Gastrocnemius medialis (tissue), 4 donors: ENCODE measurements around the gene SNX6. TPM values are rescaled to one million over a fixed set of nuclear protein-coding genes. Genes with fewer than 3 reads are reported as not detected.
A peak's percentile ranks its signal among the peaks of the same experiment; 100 is the strongest.
"Not testable (repeated sequence)": the region's sequence is repeated elsewhere in the genome, so short reads cannot be mapped to it uniquely, and the experiment has no call there.

Source experiments
- ATAC-seq, 2 donors: fragments of 150-250 bp; one replicate each; pipeline ENCODE4 v1.9.1; 2016
- DNase-seq, 2 donors: peaks; one replicate each; pipeline ENCODE4 v3.0.0-alpha.2; 2019
- H3K27ac ChIP-seq, 4 donors: fragments of 200-600 bp; sonication (generic); 1 replicate in 1 of 4; 2 replicates in 3 of 4; pipeline ENCODE4 v1.5.1; 2016 to 2018; ENCODE audit warnings: mild to moderate bottlenecking in 2 of 4, moderate library complexity in 1 of 4
- H3K27me3 ChIP-seq, 3 donors: fragments of 200-600 bp; sonication (generic) in 2 of 3; 1 replicate in 1 of 3; 2 replicates in 2 of 3; pipeline versions ENCODE4 v1.5.1 to v1.6.0; 2016 to 2019; ENCODE audit warnings: mild to moderate bottlenecking in 1 of 3, moderate library complexity in 1 of 3
- H3K36me3 ChIP-seq, 2 donors: fragments of 200-600 bp; sonication (generic) in 1 of 2; one replicate each; pipeline ENCODE4 v1.5.1; 2017 to 2018
- H3K4me1 ChIP-seq, 2 donors: fragments of 200-600 bp; sonication (generic) in 1 of 2; one replicate each; pipeline ENCODE4 v1.5.1; 2016 to 2017; ENCODE audit warnings: mild to moderate bottlenecking in 2 of 2
- H3K4me3 ChIP-seq, 4 donors: fragments of 200-600 bp; sonication (generic) in 3 of 4; 1 replicate in 1 of 4; 2 replicates in 3 of 4; pipeline ENCODE4 v1.5.1; 2016 to 2019; ENCODE audit warnings: mild to moderate bottlenecking in 2 of 4
- H3K9me3 ChIP-seq, 3 donors: fragments of 200-600 bp; sonication (generic) in 2 of 3; 1 replicate in 1 of 3; 2 replicates in 2 of 3; pipeline ENCODE4 v1.5.1; 2016 to 2019
- POLR2A ChIP-seq, 2 donors: fragments of 450-650 bp; IDR thresholded peaks; one replicate each; pipeline ENCODE4 v1.6.1; 2017; ENCODE audit warnings: antibody characterized with exemption in 2 of 2, mild to moderate bottlenecking in 2 of 2, moderate library complexity in 2 of 2
- in situ Hi-C, 4 donors: fragments of 200-750 bp; cut with MboI; loops; one replicate each; pipeline versions ENCODE4 v1.15.0 to v1.8.0; 2017; ENCODE audit warnings: low sequenced_read_pairs in 4 of 4
- intact Hi-C: fragments of 100-400 bp; cut with DNase I; formaldehyde crosslinking; loops from one replicate; pipeline ENCODE4 v1.15.1; 2023; ENCODE audit warnings: low total_unique reads
- total RNA-seq, 4 donors: library from RNA; depleted of rRNA; stranded (reverse); fragments of >200 nt; gene quantifications; one replicate each; pipeline versions ENCODE4 v1.1.0 to v1.2.3, GENCODE V29; 2016
- TF ChIP-seq, protein P1 (sequence below), 5 experiments: fragments of 450-650 bp in 3 of 5; fragments of 200-600 bp in 2 of 5; sonication (generic) in 2 of 5; IDR thresholded peaks in 4 of 5; conservative IDR thresholded peaks in 1 of 5; 1 replicate in 4 of 5; 2 replicates in 1 of 5; pipeline ENCODE4 v1.5.1; 2016 to 2019; ENCODE audit warnings: antibody characterized with exemption in 5 of 5, mild to moderate bottlenecking in 3 of 5, moderate library complexity in 3 of 5

Gene SNX6
- total RNA-seq, 4 donors from 2014 or later, result 73.8 to 113 (median 109) TPM

DNA sequence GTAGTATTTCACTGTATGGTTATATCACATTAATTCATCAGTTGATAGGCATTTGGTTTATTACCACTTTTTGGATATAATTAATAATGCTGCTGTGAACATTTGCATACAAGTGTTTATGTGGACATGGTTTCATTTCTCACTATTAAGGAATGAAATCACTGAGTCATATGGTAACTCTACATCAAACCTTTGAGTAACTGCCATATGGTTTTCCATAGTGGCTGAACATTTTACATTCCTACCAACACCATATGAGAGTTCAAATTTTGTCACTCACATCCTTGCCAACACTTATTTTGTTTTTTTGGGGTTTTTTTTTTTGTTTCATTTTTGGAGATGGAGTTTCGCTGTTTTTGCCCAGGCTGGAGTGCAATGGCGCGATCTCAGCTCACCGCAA lies 60.2 kb downstream of the SNX6 start:
- intact Hi-C loops, result no loop called here

DNA sequence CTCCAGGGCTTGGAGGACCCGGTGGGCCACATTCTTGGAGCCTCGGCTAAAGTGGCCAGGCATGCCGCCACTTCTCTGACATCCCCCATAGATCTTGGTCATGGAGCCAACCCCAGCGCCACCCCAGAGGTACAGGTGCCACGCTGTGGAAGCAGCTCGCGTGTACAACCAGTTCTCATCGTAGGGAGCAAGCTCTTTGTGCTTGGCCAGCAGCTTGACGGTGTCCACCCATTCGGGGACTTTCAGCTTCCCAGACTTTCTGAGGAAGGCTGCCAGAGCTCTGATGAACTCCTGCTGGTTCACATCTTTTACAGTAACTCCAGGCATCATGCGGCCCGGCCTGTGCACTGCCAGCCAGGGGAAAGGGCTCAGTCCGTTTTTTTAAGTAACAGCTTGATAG lies 61.1 kb downstream of the SNX6 start:
- no peak for ATAC-seq
- intact Hi-C loops, result no loop called here
- in situ Hi-C loops, result no loop called here
- Histone ChIP-seq H3K27me3 (no peaks in the 10 kb centered on the region), H3K27ac (no peak overlapping the region), H3K4me1 (no peaks in the 10 kb centered on the region), H3K4me3 (no peak overlapping the region), H3K36me3 (peaks cover 5 to 85% of the 10 kb centered on the region in 2 donors), H3K9me3 (no peaks in the 10 kb centered on the region)
- DNase-seq, result no peak
- TF ChIP-seq POLR2A (IDR thresholded peaks at IDR 0.05), result no peak
- TF ChIP-seq, protein P1, sequence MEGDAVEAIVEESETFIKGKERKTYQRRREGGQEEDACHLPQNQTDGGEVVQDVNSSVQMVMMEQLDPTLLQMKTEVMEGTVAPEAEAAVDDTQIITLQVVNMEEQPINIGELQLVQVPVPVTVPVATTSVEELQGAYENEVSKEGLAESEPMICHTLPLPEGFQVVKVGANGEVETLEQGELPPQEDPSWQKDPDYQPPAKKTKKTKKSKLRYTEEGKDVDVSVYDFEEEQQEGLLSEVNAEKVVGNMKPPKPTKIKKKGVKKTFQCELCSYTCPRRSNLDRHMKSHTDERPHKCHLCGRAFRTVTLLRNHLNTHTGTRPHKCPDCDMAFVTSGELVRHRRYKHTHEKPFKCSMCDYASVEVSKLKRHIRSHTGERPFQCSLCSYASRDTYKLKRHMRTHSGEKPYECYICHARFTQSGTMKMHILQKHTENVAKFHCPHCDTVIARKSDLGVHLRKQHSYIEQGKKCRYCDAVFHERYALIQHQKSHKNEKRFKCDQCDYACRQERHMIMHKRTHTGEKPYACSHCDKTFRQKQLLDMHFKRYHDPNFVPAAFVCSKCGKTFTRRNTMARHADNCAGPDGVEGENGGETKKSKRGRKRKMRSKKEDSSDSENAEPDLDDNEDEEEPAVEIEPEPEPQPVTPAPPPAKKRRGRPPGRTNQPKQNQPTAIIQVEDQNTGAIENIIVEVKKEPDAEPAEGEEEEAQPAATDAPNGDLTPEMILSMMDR (IDR thresholded peaks at IDR 0.05 in 4 of 5, conservative IDR thresholded peaks at IDR 0.05 in 1 of 5), result no peak

More for the DNA sequence above, 60.2 kb downstream of the SNX6 start:
- in situ Hi-C loops, result loop anchor here in 1 of 4 donors (10.0 kb wide), 1 partner anchor 45 kb away; no protein-coding TSS in a partner anchor
- Histone ChIP-seq H3K9me3 (no peaks in the 10 kb centered on the region), H3K27ac (no peak overlapping the region), H3K27me3 (no peaks in the 10 kb centered on the region), H3K36me3 (peaks cover 5 to 84% of the 10 kb centered on the region in 2 donors), H3K4me1 (no peaks in the 10 kb centered on the region), H3K4me3 (no peak overlapping the region)
- ATAC-seq (no peak), DNase-seq (no peak)
- TF ChIP-seq, protein P1 (IDR thresholded peaks at IDR 0.05 in 4 of 5, conservative IDR thresholded peaks at IDR 0.05 in 1 of 5), result no peak
- TF ChIP-seq POLR2A (IDR thresholded peaks at IDR 0.05), result no peak

DNA sequence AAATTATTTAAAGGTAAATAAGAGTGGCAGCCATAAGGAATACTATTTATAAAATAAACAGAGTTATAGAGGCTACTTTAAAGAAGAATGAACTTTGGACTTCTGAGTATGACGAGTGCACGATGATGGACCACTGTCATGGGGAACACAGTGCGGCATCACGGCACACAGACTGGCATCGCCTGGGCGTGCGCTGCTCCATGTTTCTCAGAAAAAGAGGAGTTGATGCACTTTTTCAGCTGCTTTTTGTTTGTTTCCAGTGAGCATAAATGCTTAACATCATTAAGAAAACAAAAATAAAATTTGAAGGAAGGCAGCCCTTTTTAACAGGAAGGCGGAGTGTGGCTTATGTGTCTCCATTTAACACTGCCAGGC lies 67.2 kb downstream of the SNX6 start:
- Histone ChIP-seq H3K27me3 (no peaks in the 10 kb centered on the region), H3K27ac (no peak overlapping the region), H3K4me1 (no peaks in the 10 kb centered on the region), H3K4me3 (no peak overlapping the region), H3K9me3 (no peaks in the 10 kb centered on the region), H3K36me3 (peaks cover 5 to 46% of the 10 kb centered on the region in 2 donors)
- no peak for TF ChIP-seq POLR2A (IDR thresholded peaks at IDR 0.05)
- TF ChIP-seq, protein P1 (IDR thresholded peaks at IDR 0.05 in 4 of 5, conservative IDR thresholded peaks at IDR 0.05 in 1 of 5), result no peak
- DNase-seq (no peak), ATAC-seq (no peak)
- in situ Hi-C loops (no loop called here), intact Hi-C loops (no loop called here)

DNA sequence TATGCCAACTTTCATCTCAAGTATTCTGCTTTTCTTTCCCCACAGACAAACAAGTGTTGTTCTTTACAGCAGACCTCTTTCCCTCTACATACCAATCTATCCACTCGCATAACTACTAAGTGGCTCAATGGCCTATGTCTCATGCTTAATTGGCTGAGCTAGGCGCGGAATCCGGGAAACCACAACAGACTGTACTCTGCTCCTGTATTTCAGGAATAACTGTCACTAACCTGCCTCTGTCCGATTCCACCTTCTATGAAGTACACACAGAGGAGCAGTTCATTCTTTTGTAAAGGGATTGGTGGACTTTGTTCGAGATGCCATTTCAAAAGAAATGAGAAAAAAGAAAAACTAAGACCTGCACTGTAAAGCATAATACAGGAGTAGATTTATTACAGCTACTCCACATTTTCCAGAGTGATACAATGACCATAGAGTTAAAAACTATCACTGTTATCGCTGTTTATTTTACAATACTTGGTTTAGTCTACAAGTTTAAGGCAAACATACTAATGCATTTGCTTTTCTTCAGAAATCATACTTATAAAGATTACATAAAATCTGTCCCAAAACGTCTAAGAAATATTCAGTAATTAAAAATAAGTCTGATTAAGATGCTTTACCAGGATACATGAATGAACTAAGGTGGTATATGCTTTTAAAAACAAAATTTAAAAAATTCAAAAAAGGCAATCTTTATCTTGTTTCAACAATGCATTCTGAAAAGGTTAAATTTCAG lies 67.7 kb downstream of the SNX6 start:
- H3K27me3 ChIP-seq, ATAC-seq, intact Hi-C loops, in situ Hi-C loops, DNase-seq, H3K9me3 ChIP-seq, H3K4me3 ChIP-seq, H3K4me1 ChIP-seq, H3K27ac ChIP-seq: not testable (repeated sequence)
- peaks cover 4 to 41% of the 10 kb centered on the region in 2 donors for H3K36me3 ChIP-seq

DNA sequence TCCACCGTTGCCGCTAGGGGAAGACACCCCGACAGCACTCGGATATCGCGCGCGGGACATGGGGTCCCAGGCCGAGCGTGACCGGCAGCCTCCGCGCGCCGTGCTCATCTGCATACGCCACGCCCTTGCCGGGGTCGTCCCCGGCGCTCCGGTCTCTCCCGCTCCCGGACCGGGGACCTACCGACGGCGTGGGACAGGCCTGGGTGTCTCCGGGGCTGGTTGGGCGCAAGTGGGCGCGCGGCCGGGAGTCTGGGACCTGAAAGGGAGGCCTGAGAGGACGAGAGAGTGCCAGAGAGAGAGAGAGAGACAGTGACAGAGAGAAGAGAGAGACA lies 73.5 kb downstream of the SNX6 start:
- H3K27ac ChIP-seq, H3K36me3 ChIP-seq, H3K9me3 ChIP-seq, DNase-seq, H3K4me1 ChIP-seq, H3K4me3 ChIP-seq, intact Hi-C loops, H3K27me3 ChIP-seq, in situ Hi-C loops: not testable (repeated sequence)
- peak; percentile 83 to 84 for ATAC-seq

DNA sequence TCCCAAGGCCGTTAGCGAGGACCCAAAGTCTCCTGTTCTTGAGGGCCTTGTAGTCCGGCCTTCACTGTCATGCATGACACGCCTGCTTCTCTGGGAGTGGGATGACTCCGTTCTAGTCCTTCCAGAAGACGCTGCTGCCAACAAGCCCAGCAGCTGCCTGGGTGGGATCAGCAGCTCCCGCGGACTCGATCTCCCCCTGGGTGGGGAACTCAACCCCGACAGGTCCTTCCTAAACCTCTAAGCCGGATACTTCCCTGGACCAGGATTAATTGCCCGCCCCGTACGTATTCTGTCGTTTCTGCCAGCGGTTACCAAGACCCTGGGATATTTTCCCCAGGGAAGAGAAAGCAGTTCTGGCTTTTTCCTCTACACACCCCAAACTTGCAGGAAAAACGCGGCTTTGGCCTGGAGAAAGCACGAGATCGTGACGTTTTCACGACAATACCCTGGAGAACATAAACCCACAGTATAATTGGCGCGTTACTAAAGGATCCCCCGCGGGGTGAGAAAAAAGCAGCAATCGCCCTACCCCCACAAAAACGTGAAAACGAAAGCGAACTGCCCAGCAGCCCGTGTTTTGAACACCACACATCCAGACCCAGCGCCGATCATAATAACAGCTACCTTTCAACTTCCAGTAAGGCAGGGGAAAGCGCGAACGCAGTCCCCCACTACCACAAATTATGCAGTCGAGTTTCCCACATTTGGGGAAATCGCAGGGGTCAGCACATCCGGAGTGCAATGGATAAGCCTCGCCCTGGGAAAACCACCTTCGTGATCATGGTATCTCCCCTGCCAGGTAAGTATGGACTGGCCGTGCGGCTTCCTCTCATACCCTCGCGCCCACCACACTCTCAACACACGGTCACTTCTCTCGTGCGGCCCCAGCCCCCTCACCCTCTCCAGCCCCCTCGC lies 74.1 kb downstream of the SNX6 start:
- H3K4me1 ChIP-seq, H3K27me3 ChIP-seq, in situ Hi-C loops, H3K36me3 ChIP-seq, H3K9me3 ChIP-seq, intact Hi-C loops, H3K4me3 ChIP-seq, DNase-seq, H3K27ac ChIP-seq: not testable (repeated sequence)
- ATAC-seq, result peak; percentile 85 to 88
